ENCODE measurements around the gene ALAS2.
"Not testable (repeated sequence)": the region's sequence is repeated elsewhere in the genome, so short reads cannot be mapped to it uniquely, and the experiment has no call there.

ALAS2 gene

GRCh38 chrX:55006827-55007621 is 23.8 kb downstream of the ALAS2 start:
- DNase-seq (ENCODE audit: low spot score) = no peak

DNA sequence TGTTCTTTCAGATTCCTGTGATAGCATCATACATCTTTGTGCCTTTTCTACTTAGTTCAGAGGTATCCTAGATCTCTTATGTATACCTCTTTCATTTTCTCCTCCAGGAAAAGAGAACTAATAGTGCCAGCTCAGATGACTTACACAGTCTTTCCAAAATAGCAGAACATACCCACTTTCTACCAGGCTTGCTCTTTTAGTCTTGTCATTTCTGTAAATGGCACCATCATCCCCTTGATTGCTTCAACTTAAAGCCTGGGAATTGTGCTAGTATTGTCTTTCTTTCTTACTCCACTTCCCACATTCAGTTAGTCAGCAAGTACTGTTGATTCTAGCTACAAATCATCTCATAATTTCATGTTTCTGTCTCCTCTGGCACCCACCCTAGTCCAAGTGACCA is 25.5 kb downstream of the ALAS2 start:
- no peak for DNase-seq (ENCODE audit: low spot score)

GRCh38 chrX:55004231-55004630 is 26.5 kb downstream of the ALAS2 start:
- no peak for DNase-seq (ENCODE audit: low spot score)

DNA sequence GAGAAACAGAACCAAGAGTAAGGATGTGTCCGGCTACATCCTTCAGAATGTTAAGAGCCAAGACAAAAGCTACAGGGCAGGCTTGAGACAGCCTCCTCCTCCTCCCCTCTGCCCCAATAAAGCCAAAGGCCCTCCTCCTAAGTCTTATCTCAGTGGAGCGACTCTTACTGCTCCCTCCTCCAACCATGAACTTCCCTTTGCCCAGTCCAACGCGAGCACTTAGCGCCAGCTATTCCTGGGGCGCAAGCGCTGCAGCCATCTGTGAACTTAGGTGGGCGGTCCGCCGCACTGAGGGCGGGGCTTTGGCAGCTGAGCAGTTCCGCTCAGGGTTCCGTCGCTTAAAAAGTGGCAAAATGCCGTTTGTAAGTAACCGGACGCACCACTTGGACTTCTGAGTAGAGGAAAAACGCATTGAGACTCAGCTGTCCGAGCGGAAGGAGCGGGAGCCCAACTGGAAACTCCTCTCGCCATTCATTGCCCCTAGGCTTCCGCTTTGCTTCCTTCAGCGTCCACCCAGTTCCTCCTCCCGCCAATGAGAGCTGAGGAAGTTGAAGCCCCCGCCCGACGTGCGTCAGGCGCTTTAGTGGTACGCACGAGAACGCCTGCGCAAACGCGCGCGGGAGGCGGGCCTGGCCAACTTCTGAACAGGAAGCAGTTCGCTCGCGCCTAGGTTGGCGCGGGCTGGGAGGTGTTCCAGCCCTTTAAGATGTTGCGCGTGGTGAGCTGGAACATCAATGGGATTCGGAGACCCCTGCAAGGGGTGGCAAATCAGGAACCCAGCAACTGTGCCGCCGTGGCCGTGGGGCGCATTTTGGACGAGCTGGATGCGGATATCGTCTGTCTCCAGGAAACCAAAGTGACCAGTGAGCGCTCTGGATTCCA is 30.8 kb downstream of the ALAS2 start, which contains the start of gene APEX2:
TSS of gene APEX2 (plus strand) at position 647 of the 882 bp plus-strand sequence. CDS start at position 707, 60 bp downstream.
- peak; percentile 81 for DNase-seq (ENCODE audit: low spot score)

DNA sequence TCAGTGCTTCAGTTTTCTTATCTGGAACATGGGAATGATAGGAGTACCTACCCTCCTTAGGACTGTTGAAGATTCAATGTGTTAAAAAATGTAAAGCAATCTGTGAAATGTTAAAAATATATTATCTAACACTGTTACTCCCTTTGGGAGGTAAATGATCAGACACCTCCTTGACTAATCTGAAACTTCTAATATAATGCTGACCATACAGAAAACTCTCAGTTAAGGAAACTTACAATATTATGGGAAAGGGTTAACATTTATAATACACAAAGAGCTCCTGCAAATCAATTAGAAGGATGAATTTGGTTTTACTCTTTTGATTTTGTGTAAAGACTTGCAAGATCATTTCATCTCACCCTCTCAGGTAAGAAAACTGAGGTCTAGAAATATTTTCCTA is 35.2 kb downstream of the ALAS2 start:
- no peak for DNase-seq (ENCODE audit: low spot score)

- no peak for DNase-seq (ENCODE audit: low spot score)
These were observed 36.0 kb downstream of the ALAS2 start for GRCh38 chrX:54994668-54995351.

- DNase-seq (ENCODE audit: low spot score) = no peak
These were observed 36.7 kb downstream of the ALAS2 start, which contains the start of gene PFKFB1 for GRCh38 chrX:54994099-54994498. Gene PFKFB1, minus strand, starts transcription at chrX:54994188. Its CDS starts 181 bp downstream, at chrX:54994007.

DNA sequence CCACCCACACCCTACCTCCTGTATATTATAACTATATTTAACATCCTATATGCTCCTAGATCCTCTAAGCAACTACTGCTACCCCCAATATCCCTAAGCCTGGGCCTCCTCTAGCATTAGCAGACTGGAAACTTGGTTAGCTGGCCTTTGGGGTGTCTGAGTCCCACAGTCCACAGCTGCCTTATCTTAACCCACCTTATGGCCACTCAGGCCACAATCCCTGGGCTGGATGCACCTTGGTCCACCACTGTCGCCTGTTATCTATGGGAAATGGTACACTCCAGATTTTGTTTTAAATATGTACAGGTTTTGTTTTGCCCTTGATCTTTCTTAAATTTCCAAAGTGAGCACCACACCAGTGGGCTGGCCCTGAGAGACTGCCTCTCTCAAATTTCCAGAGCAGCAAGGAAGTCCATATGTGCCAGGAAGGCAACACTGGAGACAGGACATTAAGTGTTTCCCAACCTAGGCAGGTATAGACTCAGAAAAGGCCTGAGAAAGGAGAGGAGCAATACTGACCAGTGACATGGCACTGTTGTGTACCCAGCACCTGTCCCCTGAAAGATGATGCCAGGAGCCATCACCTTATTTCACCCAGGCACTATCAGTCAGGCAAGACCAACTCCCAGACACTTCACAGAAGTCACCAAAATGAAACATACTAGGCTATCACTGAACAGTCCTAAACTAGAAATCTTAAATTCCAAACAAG is 37.7 kb downstream of the ALAS2 start:
- no peak for DNase-seq (ENCODE audit: low spot score)

- no peak for DNase-seq (ENCODE audit: low spot score)
These were observed 39.1 kb downstream of the ALAS2 start for GRCh38 chrX:54991706-54992105.

GRCh38 chrX:54983306-54983705 is 47.5 kb downstream of the ALAS2 start:
- not testable (repeated sequence) for DNase-seq (ENCODE audit: low spot score)

GRCh38 chrX:54980334-54980733 is 50.4 kb downstream of the ALAS2 start:
- no peak for DNase-seq (ENCODE audit: low spot score)

GRCh38 chrX:54979432-54979831 is 51.3 kb downstream of the ALAS2 start:
- no peak for DNase-seq (ENCODE audit: low spot score)

DNA sequence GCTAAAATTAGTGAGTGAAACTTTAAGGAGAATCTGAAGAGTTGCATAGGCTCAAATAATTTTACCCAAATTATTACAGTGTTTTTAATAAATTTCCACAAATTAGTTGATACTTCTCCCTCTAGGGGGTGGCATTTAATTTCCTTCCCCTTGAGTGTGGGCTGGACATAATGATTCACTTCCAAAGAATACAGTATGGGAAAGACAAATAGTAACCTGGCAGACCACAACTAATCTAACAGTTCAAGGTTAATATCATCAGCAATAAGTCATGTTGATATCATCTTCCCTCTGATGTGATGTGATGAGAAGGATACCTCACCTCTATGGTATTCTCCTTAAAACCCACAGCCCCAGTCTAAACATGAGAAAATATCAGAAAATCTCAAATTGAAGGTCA is 52.3 kb downstream of the ALAS2 start:
- DNase-seq (ENCODE audit: low spot score) = no peak

GRCh38 chrX:54977387-54977786 is 53.4 kb downstream of the ALAS2 start:
- DNase-seq (ENCODE audit: low spot score) = no peak

- DNase-seq (ENCODE audit: low spot score) = no peak
These were observed 65.8 kb downstream of the ALAS2 start for GRCh38 chrX:54964766-54965497.

GRCh38 chrX:54961750-54962149 is 69.0 kb downstream of the ALAS2 start:
- DNase-seq (ENCODE audit: low spot score) = no peak

All from LoVo (cell line).